Muscle of back (tissue), 11 donors: Measurements from ENCODE around the gene CFAP300. TPM values are rescaled to one million over a fixed set of nuclear protein-coding genes. Genes with fewer than 3 reads are reported as not detected.

Experiments
- DNase-seq, 3 donors: peaks; one replicate each; pipeline versions ENCODE4 v3.0.0 to v3.0.0-alpha.2; 2013
- polyA plus RNA-seq, 10 donors: library from polyadenylated mRNA; unstranded; fragments of 120-200 nt; gene quantifications; one replicate each; pipeline ENCODE4 v1.2.1, GENCODE V29; 2013; ENCODE audit not compliant: insufficient read length in 10 of 10

Gene CFAP300
- polyA plus RNA-seq, 10 donors: 1.3 to 3.4 (median 2.0) TPM

DNA sequence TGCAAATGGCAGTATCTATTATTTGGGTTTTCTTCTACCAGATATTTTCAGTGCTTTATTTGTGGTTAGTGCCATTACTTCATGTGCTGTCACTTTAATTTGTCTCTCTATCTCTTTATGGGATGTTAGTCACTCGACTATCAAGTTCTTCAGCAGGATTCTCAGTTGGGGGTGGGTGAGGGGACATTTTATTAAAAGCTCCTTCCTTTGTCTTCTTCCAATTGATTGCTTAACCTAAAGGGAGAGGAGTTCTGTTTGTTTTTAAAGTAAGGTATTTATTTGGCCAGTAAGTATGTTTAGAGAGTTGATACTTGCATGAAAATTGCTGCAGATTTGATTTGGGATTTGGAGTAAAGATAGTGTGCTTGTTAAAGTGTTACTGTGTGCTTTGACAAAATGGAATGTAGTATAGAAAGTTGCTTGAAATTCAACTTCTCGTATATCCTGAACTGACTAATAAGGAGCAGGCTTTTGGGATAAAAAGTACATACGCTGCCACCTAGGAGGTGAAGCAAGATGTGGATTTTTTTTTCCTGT lies 73.3 kb downstream of the CFAP300 start:
- DNase-seq: no peak

DNA sequence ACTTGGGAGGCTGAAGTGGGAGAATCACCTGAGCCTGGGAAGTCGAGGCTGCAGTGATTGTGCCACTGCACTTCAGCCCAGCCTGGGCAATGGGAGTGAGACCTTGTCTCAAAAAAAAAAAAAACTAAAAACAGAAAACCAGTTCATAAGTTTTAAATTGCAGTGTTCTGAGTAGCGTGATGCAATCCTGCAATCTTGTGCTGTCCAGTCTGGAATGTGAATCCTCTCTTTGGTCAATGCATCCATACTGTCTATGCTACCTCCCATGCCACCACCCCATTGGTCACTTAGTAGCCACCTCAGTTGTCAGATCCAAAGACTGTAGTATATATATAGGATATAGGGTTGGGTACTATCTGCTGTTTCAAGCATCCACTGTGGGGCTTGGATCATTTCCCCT lies 74.1 kb downstream of the CFAP300 start:
- DNase-seq: no peak

Other genes with a start within 250 kb of the CFAP300 start
- 1 to 10 TPM; 2.7 to 7.5 (median 4.3) TPM for gene CEP126, start 132.4 kb upstream of the CFAP300 start, polyA plus RNA-seq
- gene ANGPTL5, start 130.9 kb upstream of the CFAP300 start, polyA plus RNA-seq: 1 to 10 TPM in 6 of 10 donors, under 1 TPM in 4; 0.14 to 5.3 (median 2.1) TPM
- gene YAP1, start 63.0 kb downstream of the CFAP300 start, polyA plus RNA-seq: 10 to 100 TPM; 64.4 to 99.7 (median 76.7) TPM